ENCODE results near the gene ADAMTS17.
A peak's percentile ranks its signal among the peaks of the same experiment; 100 is the strongest.

Gene ADAMTS17

DNA sequence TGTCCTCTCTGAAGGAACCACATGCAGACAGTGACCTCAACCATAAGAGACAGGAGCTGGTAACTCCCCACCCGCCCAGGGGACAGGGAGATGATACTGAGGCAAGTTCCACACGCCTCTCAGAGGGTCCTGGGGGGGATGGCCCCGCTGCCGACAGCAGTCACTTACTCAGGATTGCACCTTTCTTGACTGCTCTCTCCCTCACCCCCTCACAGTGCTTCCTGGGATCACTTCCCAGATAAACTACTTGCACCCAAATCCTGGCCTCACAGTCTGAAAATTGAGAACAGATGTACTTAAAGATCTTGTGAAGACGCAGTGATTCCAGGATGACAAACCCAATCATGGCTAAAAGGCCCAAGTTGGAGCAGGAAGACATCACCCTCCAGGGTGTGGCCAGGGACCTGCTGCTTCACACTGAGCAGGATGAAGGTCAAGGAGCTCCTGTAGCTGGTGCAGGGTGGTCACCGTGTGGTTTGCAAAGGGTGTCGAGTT lies 207.6 kb downstream of the ADAMTS17 start:
- no peak overlapping the region for H3K4me3 ChIP-seq (ENCODE audit: low read length)
- TF ChIP-seq, protein P1, sequence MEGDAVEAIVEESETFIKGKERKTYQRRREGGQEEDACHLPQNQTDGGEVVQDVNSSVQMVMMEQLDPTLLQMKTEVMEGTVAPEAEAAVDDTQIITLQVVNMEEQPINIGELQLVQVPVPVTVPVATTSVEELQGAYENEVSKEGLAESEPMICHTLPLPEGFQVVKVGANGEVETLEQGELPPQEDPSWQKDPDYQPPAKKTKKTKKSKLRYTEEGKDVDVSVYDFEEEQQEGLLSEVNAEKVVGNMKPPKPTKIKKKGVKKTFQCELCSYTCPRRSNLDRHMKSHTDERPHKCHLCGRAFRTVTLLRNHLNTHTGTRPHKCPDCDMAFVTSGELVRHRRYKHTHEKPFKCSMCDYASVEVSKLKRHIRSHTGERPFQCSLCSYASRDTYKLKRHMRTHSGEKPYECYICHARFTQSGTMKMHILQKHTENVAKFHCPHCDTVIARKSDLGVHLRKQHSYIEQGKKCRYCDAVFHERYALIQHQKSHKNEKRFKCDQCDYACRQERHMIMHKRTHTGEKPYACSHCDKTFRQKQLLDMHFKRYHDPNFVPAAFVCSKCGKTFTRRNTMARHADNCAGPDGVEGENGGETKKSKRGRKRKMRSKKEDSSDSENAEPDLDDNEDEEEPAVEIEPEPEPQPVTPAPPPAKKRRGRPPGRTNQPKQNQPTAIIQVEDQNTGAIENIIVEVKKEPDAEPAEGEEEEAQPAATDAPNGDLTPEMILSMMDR (conservative IDR thresholded peaks at IDR 0.05; ENCODE audit: low read length): no peak
- no peak for DNase-seq (ENCODE audit: low read depth)

DNA sequence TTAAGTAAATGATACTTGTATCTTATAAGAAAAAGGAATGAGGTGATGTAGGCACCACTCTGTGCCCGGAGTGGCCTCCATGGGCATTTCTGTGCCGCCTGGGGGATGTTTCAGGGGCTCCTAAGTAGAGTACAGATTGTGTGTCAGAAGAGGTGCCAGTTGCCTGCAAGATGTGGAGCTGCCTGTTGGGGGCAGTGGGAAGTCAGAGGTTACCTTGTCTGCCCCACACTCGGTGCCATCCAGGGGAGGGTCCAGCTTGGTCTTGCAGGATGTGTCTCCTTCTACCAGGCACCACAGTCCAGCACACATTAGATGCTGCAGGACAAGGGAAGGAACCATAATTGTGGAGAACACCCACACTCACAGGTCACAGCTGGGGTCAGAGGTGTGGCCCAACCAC lies 208.8 kb downstream of the ADAMTS17 start:
- TF ChIP-seq, protein P1 (conservative IDR thresholded peaks at IDR 0.05; ENCODE audit: low read length): no peak
- no peak for DNase-seq (ENCODE audit: low read depth)
- no peak overlapping the region for H3K4me3 ChIP-seq (ENCODE audit: low read length)

DNA sequence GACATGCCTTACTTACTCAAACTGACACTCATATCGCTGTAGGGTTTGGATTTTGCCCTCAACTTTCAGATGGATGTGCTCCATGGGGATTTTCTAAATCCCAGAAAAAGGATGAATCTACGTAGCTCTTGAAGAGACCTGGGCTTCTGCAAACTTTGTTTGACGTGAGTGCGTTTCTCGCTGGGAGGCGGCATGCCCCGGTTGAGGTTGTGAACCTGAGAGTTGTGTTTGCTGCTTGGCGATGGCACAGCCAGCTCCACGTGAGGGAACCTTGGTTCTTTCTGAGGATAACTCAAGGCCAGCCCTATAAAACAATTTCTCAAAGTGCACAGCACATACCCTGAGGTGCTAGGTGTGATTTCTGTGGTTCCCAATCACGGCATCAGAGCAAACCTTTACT lies 209.5 kb downstream of the ADAMTS17 start:
- no peak overlapping the region for H3K4me3 ChIP-seq (ENCODE audit: low read length)
- DNase-seq (ENCODE audit: low read depth): no peak
- TF ChIP-seq, protein P1 (conservative IDR thresholded peaks at IDR 0.05; ENCODE audit: low read length): no peak

DNA sequence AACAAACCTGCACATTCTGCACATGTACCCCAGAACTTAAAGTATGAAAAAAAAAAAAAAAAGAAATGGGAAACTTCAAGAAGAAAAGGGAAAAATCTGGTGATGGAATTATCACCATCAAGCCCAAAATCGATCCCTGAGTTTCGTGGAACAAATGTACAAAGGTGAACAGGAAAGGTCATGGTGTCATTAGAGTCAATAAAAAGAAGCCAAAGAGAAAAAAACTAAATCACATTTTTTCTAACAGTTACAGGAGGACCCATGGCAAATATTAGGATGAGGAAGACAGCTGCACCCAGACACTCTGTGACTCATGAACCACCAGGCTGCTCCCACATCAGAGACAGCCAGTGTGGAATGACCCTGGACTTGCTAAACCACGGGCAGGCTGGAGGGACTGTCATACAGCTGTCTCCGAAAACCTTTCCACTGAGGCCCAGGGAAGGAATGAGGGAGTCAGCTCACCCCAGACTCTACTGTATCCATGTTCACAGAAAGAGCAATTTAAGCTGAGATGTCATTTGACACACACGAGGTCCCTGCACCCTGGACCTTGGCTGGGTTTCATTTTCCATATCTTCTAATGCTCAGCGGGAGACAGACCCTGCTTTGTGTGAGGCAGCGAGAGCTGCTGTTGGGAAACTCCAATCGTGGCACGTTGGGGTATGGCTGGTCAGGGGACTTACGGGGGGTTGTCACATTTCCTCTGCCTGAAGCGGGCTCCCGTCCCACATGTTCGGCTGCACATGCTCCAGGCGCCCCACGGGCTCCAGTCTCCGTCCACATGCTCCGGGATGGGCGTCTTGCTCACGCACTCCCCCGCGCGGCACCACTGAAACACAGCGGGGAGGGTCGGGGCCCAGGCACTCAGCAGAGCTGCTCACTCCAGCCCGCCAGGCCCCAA lies 210.2 kb downstream of the ADAMTS17 start:
- DNase-seq (ENCODE audit: low read depth): peak; percentile 18
- TF ChIP-seq, protein P1 (conservative IDR thresholded peaks at IDR 0.05; ENCODE audit: low read length): peak; percentile 20; the same call in 1 of the 2 replicates
- H3K4me3 ChIP-seq (ENCODE audit: low read length): peak overlapping the region; percentile 27

DNA sequence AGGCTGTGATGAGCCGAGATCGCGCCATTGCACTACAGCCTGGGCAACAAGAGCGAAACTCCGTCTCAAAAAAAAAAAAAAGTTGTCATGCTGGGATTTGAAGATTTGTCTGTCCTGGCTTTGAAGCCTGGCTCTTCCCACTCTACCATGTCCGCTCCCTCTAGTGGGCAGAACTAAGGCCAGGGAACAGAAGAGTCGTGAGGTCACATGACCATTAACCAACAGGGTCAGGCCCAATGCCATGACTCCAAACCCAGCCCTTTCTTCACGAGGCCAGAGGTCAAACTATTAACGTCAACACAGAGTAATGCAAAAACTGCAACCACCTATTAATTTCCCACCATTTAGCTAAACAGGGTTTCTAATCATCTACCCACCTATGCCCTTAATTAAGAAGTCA lies 212.1 kb downstream of the ADAMTS17 start:
- no peak overlapping the region for H3K4me3 ChIP-seq (ENCODE audit: low read length)
- DNase-seq (ENCODE audit: low read depth): no peak
- TF ChIP-seq, protein P1 (conservative IDR thresholded peaks at IDR 0.05; ENCODE audit: low read length): no peak

DNA sequence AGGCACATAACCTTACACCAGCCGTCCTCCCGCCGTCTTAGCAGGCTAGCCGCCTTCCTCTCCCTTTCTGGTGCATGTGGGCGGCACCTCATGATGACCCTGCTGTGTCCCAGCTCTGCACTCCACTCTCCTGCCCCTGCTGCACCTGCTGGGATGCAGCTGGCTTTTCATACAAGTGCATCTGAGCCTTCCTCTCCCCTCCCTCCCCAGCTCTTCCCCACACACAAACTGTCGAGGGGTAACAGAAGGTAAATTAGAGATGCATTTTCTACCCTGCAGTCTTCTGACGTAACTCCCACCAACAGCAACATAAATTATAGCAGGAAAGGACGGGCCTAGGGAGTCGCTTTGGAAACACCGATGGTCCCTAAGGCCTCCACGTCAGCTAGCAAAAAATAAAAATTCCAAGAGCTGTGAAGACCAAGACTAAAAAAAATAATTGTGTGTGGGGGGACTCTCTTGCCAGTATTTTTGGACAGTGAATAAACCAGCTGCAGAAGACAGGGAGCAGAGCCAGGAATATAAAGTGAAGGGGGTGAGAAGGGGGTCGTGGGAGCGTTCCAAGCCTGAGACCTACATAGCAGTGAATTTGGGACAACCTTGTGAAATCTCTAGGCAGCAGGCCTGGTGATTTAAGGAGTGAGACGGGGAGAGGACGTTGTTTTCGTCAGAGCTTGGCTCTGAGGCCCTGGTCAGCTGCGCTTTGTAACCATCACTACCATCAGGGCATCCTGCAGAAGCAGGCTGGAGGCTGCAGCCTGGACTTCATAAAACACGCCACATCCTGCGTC lies 216.2 kb downstream of the ADAMTS17 start:
- DNase-seq (ENCODE audit: low read depth): no peak
- no peak overlapping the region for H3K4me3 ChIP-seq (ENCODE audit: low read length)
- TF ChIP-seq, protein P1 (conservative IDR thresholded peaks at IDR 0.05; ENCODE audit: low read length): no peak
